Skeletal muscle tissue (tissue), 4 donors: ENCODE results near the gene DYRK1A. TPM values are rescaled to one million over a fixed set of nuclear protein-coding genes. Genes with fewer than 3 reads are reported as not detected.
A peak's percentile ranks its signal among the peaks of the same experiment; 100 is the strongest.

Source experiments
- H3K27ac ChIP-seq: one replicate; pipeline ENCODE4 v1.7.0; 2013; ENCODE audit warnings: mild to moderate bottlenecking, low read depth, low read length, inconsistent platforms
- H3K27me3 ChIP-seq, 3 donors: one replicate each; pipeline ENCODE4 v1.7.0; 2013; ENCODE audit warnings: low read length in 3 of 3; ENCODE audit not compliant: control insufficient read depth in 3 of 3, insufficient read depth in 3 of 3
- H3K36me3 ChIP-seq, 3 donors: one replicate each; pipeline ENCODE4 v1.7.0; 2013; ENCODE audit warnings: low read length in 3 of 3; ENCODE audit not compliant: control insufficient read depth in 3 of 3, insufficient read depth in 3 of 3
- H3K4me1 ChIP-seq, 3 donors: one replicate each; pipeline ENCODE4 v1.7.0; 2013; ENCODE audit warnings: low read length in 3 of 3, mild to moderate bottlenecking in 3 of 3; ENCODE audit not compliant: control insufficient read depth in 3 of 3, insufficient read depth in 3 of 3
- H3K4me3 ChIP-seq, 3 donors: one replicate each; pipeline ENCODE4 v1.7.0; 2013; ENCODE audit warnings: low read length in 3 of 3
- H3K9ac ChIP-seq, 3 donors: one replicate each; pipeline ENCODE4 v1.7.0; 2013; ENCODE audit warnings: low read length in 3 of 3, mild to moderate bottlenecking in 3 of 3, moderate library complexity in 2 of 3, low read depth in 1 of 3
- H3K9me3 ChIP-seq, 3 donors: one replicate each; pipeline ENCODE4 v1.7.0; 2013; ENCODE audit warnings: low read length in 3 of 3; ENCODE audit not compliant: control insufficient read depth in 3 of 3
- total RNA-seq: library from RNA; depleted of rRNA; stranded (reverse); fragments of >200 nt; gene quantifications from one replicate; pipeline ENCODE4 v1.2.3, GENCODE V29; 2014
- donor health status: Osteomylitis.

Gene DYRK1A
- total RNA-seq, 1 donor from 2014 or later: 104 TPM

- Histone ChIP-seq H3K9me3 (no peaks in the 10 kb centered on the region), H3K27ac (no peak overlapping the region), H3K27me3 (no peaks in the 10 kb centered on the region), H3K4me3 (no peak overlapping the region), H3K9ac (no peak overlapping the region), H3K4me1 (peaks cover 44 to 46% (median 46%) of the 10 kb centered on the region in 3 donors), H3K36me3 (no peaks in the 10 kb centered on the region)
Measured at GRCh38 chr21:37414292-37415253, 48.0 kb downstream of the DYRK1A start.

DNA sequence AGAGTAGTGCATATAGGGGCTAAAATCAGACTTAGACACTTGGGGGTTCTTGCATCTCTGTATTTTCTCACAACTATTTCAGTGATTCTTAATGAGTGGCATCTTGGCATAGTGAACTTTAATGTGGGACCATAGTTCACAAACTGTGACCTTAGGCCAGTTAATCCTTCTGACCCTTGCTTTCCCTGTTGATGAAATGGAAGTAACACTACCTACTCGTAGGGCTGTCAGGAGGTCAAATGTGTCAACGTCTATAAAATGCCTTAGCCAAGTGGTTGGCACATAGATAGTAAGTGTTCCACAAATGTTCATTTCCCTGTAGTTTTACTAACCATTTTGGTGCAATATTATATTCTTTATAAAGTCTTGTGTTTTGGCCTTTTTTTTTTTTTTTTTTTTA is 49.4 kb downstream of the DYRK1A start:
- H3K4me3 ChIP-seq: no peak overlapping the region
- no peaks in the 10 kb centered on the region for H3K27me3 ChIP-seq
- H3K36me3 ChIP-seq: no peaks in the 10 kb centered on the region
- H3K4me1 ChIP-seq: peaks cover 42 to 46% (median 42%) of the 10 kb centered on the region in 3 donors
- no peaks in the 10 kb centered on the region for H3K9me3 ChIP-seq
- H3K27ac ChIP-seq: peak overlapping the region; percentile 33
- H3K9ac ChIP-seq: peak overlapping the region in 1 of 3 donors; percentile 17

DNA sequence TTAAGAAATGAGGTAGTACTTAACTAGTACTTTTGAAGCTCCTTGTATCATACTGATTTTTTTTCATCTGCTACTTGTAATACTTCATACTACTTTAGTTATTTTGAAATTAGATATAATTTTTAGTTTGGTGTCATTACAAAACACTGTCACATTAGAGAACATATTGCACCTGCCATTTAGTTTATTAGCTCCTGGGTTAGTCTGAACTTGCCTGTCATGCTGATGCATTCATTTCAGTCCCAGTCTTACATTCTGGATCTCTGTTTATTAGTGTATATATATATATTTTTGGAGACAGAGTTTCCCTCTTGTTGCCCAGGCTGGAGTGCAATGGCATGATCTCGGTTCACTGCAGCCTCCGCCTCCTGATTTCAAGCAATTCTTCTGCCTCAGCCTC is 50.3 kb downstream of the DYRK1A start:
- peaks cover 33 to 44% (median 42%) of the 10 kb centered on the region in 3 donors for H3K4me1 ChIP-seq
- no peak overlapping the region for H3K9ac ChIP-seq
- no peaks in the 10 kb centered on the region for H3K9me3 ChIP-seq
- no peaks in the 10 kb centered on the region for H3K36me3 ChIP-seq
- H3K27me3 ChIP-seq: no peaks in the 10 kb centered on the region
- no peak overlapping the region for H3K4me3 ChIP-seq
- no peak overlapping the region for H3K27ac ChIP-seq

GRCh38 chr21:37419228-37419906 is 52.8 kb downstream of the DYRK1A start:
- no peaks in the 10 kb centered on the region for H3K27me3 ChIP-seq
- peaks cover 24 to 37% (median 31%) of the 10 kb centered on the region in 3 donors for H3K4me1 ChIP-seq
- H3K36me3 ChIP-seq: peaks cover 0 to 8% (median 3%) of the 10 kb centered on the region in 3 donors
- H3K27ac ChIP-seq: no peak overlapping the region
- no peak overlapping the region for H3K9ac ChIP-seq
- no peak overlapping the region for H3K4me3 ChIP-seq
- no peaks in the 10 kb centered on the region for H3K9me3 ChIP-seq

GRCh38 chr21:37421306-37421705 is 54.7 kb downstream of the DYRK1A start:
- Histone ChIP-seq H3K4me1 (peaks cover 21 to 26% (median 23%) of the 10 kb centered on the region in 3 donors), H3K27ac (no peak overlapping the region), H3K9me3 (no peaks in the 10 kb centered on the region), H3K9ac (no peak overlapping the region), H3K36me3 (peaks cover 0 to 8% (median 3%) of the 10 kb centered on the region in 3 donors), H3K4me3 (no peak overlapping the region), H3K27me3 (no peaks in the 10 kb centered on the region)

DNA sequence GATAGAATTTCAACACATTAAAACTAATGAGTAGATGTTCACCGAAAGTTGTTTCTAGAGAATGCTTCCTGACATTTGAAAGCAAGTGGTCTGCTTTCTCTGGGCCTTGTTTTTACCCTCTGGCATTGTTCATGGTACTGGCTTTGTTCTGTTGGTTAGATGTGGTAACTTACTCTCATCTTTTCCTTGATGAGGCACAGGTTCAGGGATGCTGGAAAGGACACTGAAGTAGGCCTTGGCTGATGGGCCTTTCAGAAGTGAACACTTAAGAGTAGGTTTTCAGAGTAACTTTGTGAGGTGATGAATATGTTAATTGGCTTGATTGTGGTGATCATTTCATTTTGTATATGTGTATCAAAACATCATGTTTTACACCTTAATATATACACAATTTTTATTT is 55.8 kb downstream of the DYRK1A start:
- no peak overlapping the region for H3K27ac ChIP-seq
- H3K27me3 ChIP-seq: no peaks in the 10 kb centered on the region
- peaks cover 0 to 8% (median 8%) of the 10 kb centered on the region in 3 donors for H3K36me3 ChIP-seq
- H3K4me1 ChIP-seq: peaks cover 20 to 23% (median 21%) of the 10 kb centered on the region in 3 donors
- no peak overlapping the region for H3K9ac ChIP-seq
- H3K9me3 ChIP-seq: no peaks in the 10 kb centered on the region
- H3K4me3 ChIP-seq: no peak overlapping the region

GRCh38 chr21:37423103-37423502 is 56.5 kb downstream of the DYRK1A start:
- no peak overlapping the region for H3K9ac ChIP-seq
- H3K36me3 ChIP-seq: peaks cover 0 to 8% (median 8%) of the 10 kb centered on the region in 3 donors
- no peak overlapping the region for H3K27ac ChIP-seq
- H3K27me3 ChIP-seq: no peaks in the 10 kb centered on the region
- H3K4me1 ChIP-seq: peaks cover 14 to 20% (median 18%) of the 10 kb centered on the region in 3 donors
- H3K4me3 ChIP-seq: no peak overlapping the region
- H3K9me3 ChIP-seq: no peaks in the 10 kb centered on the region

DNA sequence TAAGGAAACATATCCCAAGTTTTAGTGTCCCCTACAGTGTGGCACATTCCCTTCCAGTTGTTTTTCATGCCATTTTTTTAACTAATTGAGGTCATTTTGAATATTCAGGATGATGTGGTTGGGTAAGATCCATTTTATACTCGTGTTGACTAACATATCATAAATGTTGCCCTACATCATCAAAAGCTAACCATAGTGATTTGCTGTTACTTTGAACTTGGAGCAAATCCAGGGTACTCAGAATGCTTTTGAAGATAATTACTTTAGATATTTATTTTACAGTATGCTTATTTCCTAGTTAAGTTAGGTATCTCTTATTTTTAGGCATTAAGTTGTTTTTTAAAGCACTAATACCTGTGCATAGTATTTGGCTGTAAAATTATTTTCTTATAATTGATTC is 57.8 kb downstream of the DYRK1A start:
- Histone ChIP-seq H3K9me3 (no peaks in the 10 kb centered on the region), H3K36me3 (peaks cover 0 to 8% (median 8%) of the 10 kb centered on the region in 3 donors), H3K27me3 (no peaks in the 10 kb centered on the region), H3K9ac (no peak overlapping the region), H3K4me3 (no peak overlapping the region), H3K27ac (no peak overlapping the region), H3K4me1 (peaks cover 12 to 16% (median 13%) of the 10 kb centered on the region in 3 donors)

DNA sequence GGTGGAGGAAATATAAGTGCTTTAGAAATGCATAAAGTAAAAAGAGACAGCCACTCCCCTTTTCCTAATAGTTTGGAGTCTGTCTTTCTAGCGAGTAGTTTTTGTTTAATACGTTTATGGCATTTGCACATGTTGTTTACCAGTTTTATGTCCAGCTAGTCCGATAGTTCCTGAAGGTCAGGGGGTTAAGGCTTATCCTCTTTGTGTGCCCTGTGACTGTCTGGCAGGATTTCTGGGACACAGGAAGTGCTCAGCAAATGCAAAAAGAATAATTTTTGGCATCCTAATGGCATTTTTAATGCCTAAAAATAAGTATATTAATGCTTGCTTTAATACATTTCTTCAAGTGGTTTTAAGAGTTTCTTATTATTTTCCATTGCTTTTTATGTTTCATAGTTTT is 58.4 kb downstream of the DYRK1A start:
- Histone ChIP-seq H3K4me1 (peaks cover 10 to 17% (median 15%) of the 10 kb centered on the region in 3 donors), H3K36me3 (peaks cover 0 to 8% (median 8%) of the 10 kb centered on the region in 3 donors), H3K4me3 (no peak overlapping the region), H3K27me3 (no peaks in the 10 kb centered on the region), H3K9me3 (no peaks in the 10 kb centered on the region), H3K9ac (no peak overlapping the region), H3K27ac (peak overlapping the region; percentile 4)

- H3K9ac ChIP-seq: no peak overlapping the region
- H3K27me3 ChIP-seq: no peaks in the 10 kb centered on the region
- H3K4me3 ChIP-seq: no peak overlapping the region
- H3K9me3 ChIP-seq: no peaks in the 10 kb centered on the region
- H3K36me3 ChIP-seq: peaks cover 0 to 8% (median 8%) of the 10 kb centered on the region in 3 donors
- no peak overlapping the region for H3K27ac ChIP-seq
- peaks cover 16 to 22% (median 22%) of the 10 kb centered on the region in 3 donors for H3K4me1 ChIP-seq
Measured at GRCh38 chr21:37425684-37426083, 59.1 kb downstream of the DYRK1A start.
